WTC11 (cell line): Measurements from ENCODE around the gene LYRM2. TPM values are rescaled to one million over a fixed set of nuclear protein-coding genes. Genes with fewer than 3 reads are reported as not detected.

Experiments
- ATAC-seq: fragments of 200-7000 bp; cut with Tn5 transposase; 2 replicates; pipeline ENCODE4 v1.10.0; 2021; ENCODE audit warnings: mild to moderate bottlenecking, moderate library complexity
- CTCF ChIA-PET: fragments of 300-600 bp; sonication (Branson Sonifier 250); formaldehyde crosslinking; loops from one replicate; lab custom pipeline; 2021; ENCODE audit warnings: antibody characterized with exemption; lab: Charles Lee
- POLR2A ChIA-PET: fragments of 350-600 bp; sonication (Branson Sonifier 250); formaldehyde crosslinking; loops from one replicate; lab custom pipeline; 2021; ENCODE audit warnings: antibody characterized with exemption; lab: Charles Lee
- DNase-seq: peaks from one replicate; pipeline ENCODE4 v3.0.0; 2021; ENCODE audit warnings: low spot score
- H3K27ac Mint-ChIP-seq: 2 replicates; pipeline ENCODE4 v1.8.0; 2021; ENCODE audit warnings: mixed read lengths
- H3K27me3 Mint-ChIP-seq: 2 replicates; pipeline ENCODE4 v1.8.0; 2021; ENCODE audit warnings: low read depth, mild to moderate bottlenecking, moderate library complexity, mixed read lengths
- H3K36me3 Mint-ChIP-seq: 2 replicates; pipeline ENCODE4 v1.8.0; 2021; ENCODE audit warnings: mixed read lengths
- H3K4me1 Mint-ChIP-seq: 2 replicates; pipeline ENCODE4 v1.8.0; 2022; ENCODE audit warnings: mixed read lengths
- H3K4me3 Mint-ChIP-seq: 2 replicates; pipeline ENCODE4 v1.8.0; 2021; ENCODE audit warnings: mild to moderate bottlenecking, moderate library complexity, mixed read lengths
- H3K9me3 Mint-ChIP-seq: 2 replicates; pipeline ENCODE4 v1.8.0; 2021; ENCODE audit warnings: mixed read lengths
- AR ChIP-seq: fragments of 250-450 bp; sonication (Bioruptor Pico); IDR thresholded peaks from 2 replicates; pipeline ENCODE4 v1.9.0; 2021; ENCODE audit warnings: mild to moderate bottlenecking
- ATF1 ChIP-seq: sonication (generic); formaldehyde crosslinking; IDR thresholded peaks from 2 replicates; pipeline ENCODE4 v1.8.1; 2023; ENCODE audit warnings: mild to moderate bottlenecking, moderate library complexity, missing genetic modification reagents
- CDX4 ChIP-seq: fragments of 250-450 bp; sonication (Bioruptor Pico); IDR thresholded peaks from 2 replicates; pipeline ENCODE4 v1.9.0; 2021; ENCODE audit warnings: moderate library complexity, mild to moderate bottlenecking, inconsistent platforms, borderline replicate concordance
- E2F1 ChIP-seq: sonication (generic); formaldehyde crosslinking; IDR thresholded peaks from 2 replicates; pipeline ENCODE4 v1.8.0; 2022; ENCODE audit warnings: mild to moderate bottlenecking, missing genetic modification reagents
- FOXP4 ChIP-seq: sonication (generic); formaldehyde crosslinking; IDR thresholded peaks from 2 replicates; pipeline ENCODE4 v1.8.0; 2022; ENCODE audit warnings: mild to moderate bottlenecking, missing genetic modification reagents
- IRF2 ChIP-seq: sonication (generic); formaldehyde crosslinking; IDR thresholded peaks from 2 replicates; pipeline ENCODE4 v1.8.0; 2022; ENCODE audit warnings: low read depth, missing genetic modification reagents, borderline replicate concordance
- MAX ChIP-seq: sonication (generic); formaldehyde crosslinking; IDR thresholded peaks from 2 replicates; pipeline ENCODE4 v1.8.0; 2022; ENCODE audit warnings: mild to moderate bottlenecking, missing genetic modification reagents
- NFE2L1 ChIP-seq: sonication (generic); formaldehyde crosslinking; IDR thresholded peaks from 2 replicates; pipeline ENCODE4 v1.8.1; 2023; ENCODE audit warnings: missing genetic modification reagents
- NR1H2 ChIP-seq: sonication (generic); formaldehyde crosslinking; IDR thresholded peaks from 2 replicates; pipeline ENCODE4 v1.9.0; 2021; ENCODE audit warnings: mild to moderate bottlenecking, moderate library complexity, missing genetic modification reagents
- PRRX2 ChIP-seq: fragments of 250-450 bp; sonication (Bioruptor Pico); IDR thresholded peaks from 2 replicates; pipeline ENCODE4 v1.8.0; 2021; ENCODE audit warnings: mild to moderate bottlenecking
- SP1 ChIP-seq: sonication (generic); formaldehyde crosslinking; conservative IDR thresholded peaks from 2 replicates; pipeline ENCODE4 v1.8.1; 2022; ENCODE audit warnings: missing genetic modification reagents
- STAT6 ChIP-seq: sonication (generic); formaldehyde crosslinking; conservative IDR thresholded peaks from 2 replicates; pipeline ENCODE4 v1.8.1; 2023; ENCODE audit warnings: mild to moderate bottlenecking, low read depth, missing genetic modification reagents, moderate library complexity
- TEAD1 ChIP-seq: sonication (generic); formaldehyde crosslinking; IDR thresholded peaks from 2 replicates; pipeline ENCODE4 v1.8.0; 2022; ENCODE audit warnings: mild to moderate bottlenecking, missing genetic modification reagents
- TP53 ChIP-seq: sonication (generic); formaldehyde crosslinking; IDR thresholded peaks from 2 replicates; pipeline ENCODE4 v1.8.1; 2023; ENCODE audit warnings: mild to moderate bottlenecking, missing genetic modification reagents
- ZNF138 ChIP-seq: sonication (generic); formaldehyde crosslinking; conservative IDR thresholded peaks from 2 replicates; pipeline ENCODE4 v1.8.1; 2022; ENCODE audit warnings: mild to moderate bottlenecking, moderate library complexity, missing genetic modification reagents
- total RNA-seq: library from RNA; stranded (reverse); gene quantifications from 3 replicates; pipeline ENCODE4 v1.2.3, GENCODE V29; 2021

The LYRM2 gene
- total RNA-seq, 1 experiment from 2014 or later = 22.2 TPM

GRCh38 chr6:89590133-89590532 is 48.4 kb downstream of the LYRM2 start:
- H3K27ac Mint-ChIP-seq = no peak overlapping the region
- H3K4me1 Mint-ChIP-seq = peaks cover 15% of the 10 kb centered on the region
- H3K27me3 Mint-ChIP-seq = no peaks in the 10 kb centered on the region
- ATAC-seq (no peak), DNase-seq (no peak)
- TF ChIP-seq STAT6 = no peak
- no peak for TF ChIP-seq FOXP4 (CRISPR knock-in tag)
- no peaks in the 10 kb centered on the region for H3K9me3 Mint-ChIP-seq
- POLR2A ChIA-PET = no interaction called here
- CTCF ChIA-PET = interaction anchor here (1.1 kb wide), 1 partner anchor 159 kb away, joined by 5 read pairs; no protein-coding TSS in a partner anchor
- H3K4me3 Mint-ChIP-seq = no peak overlapping the region
- no peaks in the 10 kb centered on the region for H3K36me3 Mint-ChIP-seq

- TF ChIP-seq PRRX2 (CRISPR knock-in tag) = 0 out of 2 replicates have a peak, but pooled peaks have one; percentile 15
- TF ChIP-seq IRF2 (CRISPR knock-in tag) = no peak
- TF ChIP-seq, all 79 proteins: peak for 1
- no peak overlapping the region; the same call in 1 of the 2 replicates for H3K27ac Mint-ChIP-seq
- H3K27me3 Mint-ChIP-seq = no peaks in the 10 kb centered on the region
- no peaks in the 10 kb centered on the region for H3K9me3 Mint-ChIP-seq
- H3K36me3 Mint-ChIP-seq = no peaks in the 10 kb centered on the region
- ChIA-PET POLR2A (no interaction called here), CTCF (no interaction called here)
- peak; percentile 87 for ATAC-seq
- DNase-seq = peak; percentile 19
- no peak overlapping the region for H3K4me3 Mint-ChIP-seq
- H3K4me1 Mint-ChIP-seq = peaks cover 15% of the 10 kb centered on the region
These were observed 49.1 kb downstream of the LYRM2 start for GRCh38 chr6:89589297-89590025.

GRCh38 chr6:89585154-89585553 is 53.4 kb downstream of the LYRM2 start:
- H3K4me3 Mint-ChIP-seq = no peak overlapping the region
- H3K27ac Mint-ChIP-seq = no peak overlapping the region
- peaks cover 27% of the 10 kb centered on the region for H3K4me1 Mint-ChIP-seq
- POLR2A ChIA-PET = no interaction called here
- no peaks in the 10 kb centered on the region for H3K36me3 Mint-ChIP-seq
- no peaks in the 10 kb centered on the region for H3K27me3 Mint-ChIP-seq
- CTCF ChIA-PET = interaction anchor here (1.4 kb wide), 1 partner anchor 213 kb away, joined by 5 read pairs; no protein-coding TSS in a partner anchor
- no peak for ATAC-seq
- H3K9me3 Mint-ChIP-seq = no peaks in the 10 kb centered on the region
- no peak for DNase-seq
- TF ChIP-seq STAT6 = no peak
- TF ChIP-seq ATF1 (CRISPR knock-in tag) = no peak
- TF ChIP-seq NR1H2 (CRISPR knock-in tag) = no peak
- no peak for TF ChIP-seq AR (CRISPR knock-in tag)
- TF ChIP-seq NFE2L1 (CRISPR knock-in tag) = no peak
- no peak for TF ChIP-seq MAX (CRISPR knock-in tag)
- TF ChIP-seq SP1 (CRISPR knock-in tag) = no peak
- TF ChIP-seq ZNF138 (CRISPR knock-in tag) = no peak
- TF ChIP-seq TP53 = no peak
- no peak for TF ChIP-seq PRRX2 (CRISPR knock-in tag)
- TF ChIP-seq FOXP4 (CRISPR knock-in tag) = no peak
- no peak for TF ChIP-seq TEAD1 (CRISPR knock-in tag)
- no peak for TF ChIP-seq E2F1 (CRISPR knock-in tag)
- no peak for TF ChIP-seq CDX4
